Ovary (tissue), 9 donors: ENCODE data around the gene PYDC2. TPM values are rescaled to one million over a fixed set of nuclear protein-coding genes. Genes with fewer than 3 reads are reported as not detected.

Experiments used
- DNase-seq, 5 donors: peaks; one replicate each; pipeline ENCODE4 v3.0.0-alpha.2; 2019 to 2020
- H3K27ac ChIP-seq, 2 donors: fragments of 200-600 bp; one replicate each; pipeline versions ENCODE4 v1.5.1 to v1.8.0; 2019 to 2022
- H3K27me3 ChIP-seq: fragments of 200-600 bp; one replicate; pipeline ENCODE4 v1.8.0; 2022
- H3K36me3 ChIP-seq: fragments of 200-600 bp; sonication (generic); one replicate; pipeline ENCODE4 v1.5.1; 2019
- H3K4me1 ChIP-seq: one replicate; pipeline ENCODE4 v1.8.1; 2013; ENCODE audit warnings: mild to moderate bottlenecking, moderate library complexity; ENCODE audit not compliant: insufficient read depth
- H3K4me3 ChIP-seq: fragments of 200-600 bp; sonication (generic); one replicate; pipeline ENCODE4 v1.5.1; 2017
- H3K9me3 ChIP-seq, 2 donors: fragments of 200-600 bp in 1 of 2; sonication (generic) in 1 of 2; one replicate each; pipeline versions ENCODE4 v1.5.1 to v1.8.1; 2013 to 2019; ENCODE audit warnings: mild to moderate bottlenecking in 1 of 2, moderate library complexity in 1 of 2
- EP300 ChIP-seq: sonication (generic); formaldehyde crosslinking; IDR thresholded peaks from one replicate; pipeline ENCODE4 v1.6.1; 2017; ENCODE audit warnings: antibody characterized with exemption
- POLR2A ChIP-seq: fragments of 450-650 bp; IDR thresholded peaks from one replicate; pipeline ENCODE4 v1.6.1; 2017; ENCODE audit warnings: antibody characterized with exemption, mild to moderate bottlenecking, moderate library complexity
- WGBS, 3 donors: extraction: QIAGEN DNeasy Blood & Tissue Kit in 1 of 3; methylation state at CpG; one replicate each; pipeline versions ENCODE4 v1.1.5 to v1.1.7; 2013 to 2017; 5-methylcytosine and 5-hydroxymethylcytosine counted together
- intact Hi-C, 4 donors: fragments of 100-400 bp; cut with DNase I; formaldehyde crosslinking; loops; one replicate each; pipeline versions ENCODE4 v1.11.0 to v1.15.1; 2022 to 2023
- polyA plus RNA-seq, 2 donors: library from polyadenylated mRNA; stranded (reverse); fragments of 200-250 nt in 1 of 2; fragments of 350-450 nt in 1 of 2; fragmentation: Illumina TruSeq in 1 of 2; extraction: RNeasy Lipid Tissue Mini Kit (QIAGEN cat#74804) in 1 of 2; gene quantifications; one replicate each; pipeline ENCODE4 v1.2.3, GENCODE V29; 2013 to 2014
- total RNA-seq, 7 donors: library from RNA; depleted of rRNA in 2 of 7; stranded (reverse); fragments of >200 nt in 2 of 7; fragmentation: NEBNext Ultra II Directional in 3 of 7; extraction: Animal tissue kit (Norgen Biotek cat#: 25700) in 3 of 7; gene quantifications; one replicate each; pipeline versions ENCODE4 v1.1.0 to v1.2.4, GENCODE V29; 2016 to 2023
- TF ChIP-seq, protein P1 (sequence below), 3 donors: fragments of 450-650 bp in 2 of 3; fragments of 200-600 bp in 1 of 3; IDR thresholded peaks; one replicate each; pipeline versions ENCODE4 v1.5.1 to v1.8.0; 2016 to 2022; ENCODE audit warnings: antibody characterized with exemption in 3 of 3, mild to moderate bottlenecking in 1 of 3
- donor health status: DM: no; HTN: no; CAD: no; lungs with moderate emphysema.
- donor health status: DM: no; HTN: no; CAD: no.
- donor health status: Bipolar disorder and iron deficiency.
- donor health status: DM: yes; HTN: yes; CAD: no.
- donor health status: DM: no; HTN: no; CAD: no.
- donor health status: DM: yes; HTN: yes; CAD: no.

Gene PYDC2
- total and polyA plus RNA-seq, 9 donors: 1.1 TPM; not detected in 8

DNA sequence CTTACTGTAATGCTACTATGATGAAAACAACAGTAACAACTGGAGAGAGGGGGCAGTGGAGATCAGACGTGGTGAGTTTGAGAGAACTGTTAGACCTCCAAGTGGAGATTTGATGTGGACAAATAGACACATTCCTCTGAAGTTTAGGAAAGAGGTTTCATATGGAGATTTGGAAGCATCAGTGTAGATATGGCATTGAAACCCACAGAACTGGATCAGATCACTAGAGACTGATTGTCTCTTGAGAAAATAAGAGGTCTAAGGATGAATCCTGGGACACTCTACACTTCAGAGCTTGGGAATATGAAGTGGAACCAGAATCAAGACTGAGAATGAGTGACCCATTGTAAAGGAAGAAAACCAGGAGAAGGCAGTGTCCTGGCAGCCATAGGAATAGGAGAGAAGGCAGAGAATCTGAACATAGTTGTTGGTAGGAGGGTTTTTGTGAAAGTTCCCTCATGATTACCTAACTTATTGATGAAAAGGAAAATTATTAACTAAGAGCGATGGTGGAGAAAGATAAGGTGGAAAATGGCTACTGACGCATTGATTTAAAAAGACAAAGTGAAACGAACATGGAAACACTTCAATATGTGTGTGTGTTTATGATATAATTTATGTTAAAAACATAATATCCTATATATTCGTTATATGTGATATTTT, 29.7 kb upstream of the PYDC2 start:
- intact Hi-C loops: no loop called here
- Histone ChIP-seq H3K4me3 (no peak overlapping the region), H3K9me3 (no peaks in the 10 kb centered on the region), H3K4me1 (no peaks in the 10 kb centered on the region), H3K27me3 (no peaks in the 10 kb centered on the region), H3K36me3 (no peaks in the 10 kb centered on the region), H3K27ac (no peak overlapping the region)
- TF ChIP-seq EP300: no peak
- TF ChIP-seq, protein P1, sequence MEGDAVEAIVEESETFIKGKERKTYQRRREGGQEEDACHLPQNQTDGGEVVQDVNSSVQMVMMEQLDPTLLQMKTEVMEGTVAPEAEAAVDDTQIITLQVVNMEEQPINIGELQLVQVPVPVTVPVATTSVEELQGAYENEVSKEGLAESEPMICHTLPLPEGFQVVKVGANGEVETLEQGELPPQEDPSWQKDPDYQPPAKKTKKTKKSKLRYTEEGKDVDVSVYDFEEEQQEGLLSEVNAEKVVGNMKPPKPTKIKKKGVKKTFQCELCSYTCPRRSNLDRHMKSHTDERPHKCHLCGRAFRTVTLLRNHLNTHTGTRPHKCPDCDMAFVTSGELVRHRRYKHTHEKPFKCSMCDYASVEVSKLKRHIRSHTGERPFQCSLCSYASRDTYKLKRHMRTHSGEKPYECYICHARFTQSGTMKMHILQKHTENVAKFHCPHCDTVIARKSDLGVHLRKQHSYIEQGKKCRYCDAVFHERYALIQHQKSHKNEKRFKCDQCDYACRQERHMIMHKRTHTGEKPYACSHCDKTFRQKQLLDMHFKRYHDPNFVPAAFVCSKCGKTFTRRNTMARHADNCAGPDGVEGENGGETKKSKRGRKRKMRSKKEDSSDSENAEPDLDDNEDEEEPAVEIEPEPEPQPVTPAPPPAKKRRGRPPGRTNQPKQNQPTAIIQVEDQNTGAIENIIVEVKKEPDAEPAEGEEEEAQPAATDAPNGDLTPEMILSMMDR (IDR thresholded peaks at IDR 0.05): no peak
- no peak for TF ChIP-seq POLR2A
- DNase-seq: no peak
- whole genome bisulfite sequencing, 3 donors: 73 to 93% (median 87%) methylated on average over 5 of the region's 5 CpGs

DNA sequence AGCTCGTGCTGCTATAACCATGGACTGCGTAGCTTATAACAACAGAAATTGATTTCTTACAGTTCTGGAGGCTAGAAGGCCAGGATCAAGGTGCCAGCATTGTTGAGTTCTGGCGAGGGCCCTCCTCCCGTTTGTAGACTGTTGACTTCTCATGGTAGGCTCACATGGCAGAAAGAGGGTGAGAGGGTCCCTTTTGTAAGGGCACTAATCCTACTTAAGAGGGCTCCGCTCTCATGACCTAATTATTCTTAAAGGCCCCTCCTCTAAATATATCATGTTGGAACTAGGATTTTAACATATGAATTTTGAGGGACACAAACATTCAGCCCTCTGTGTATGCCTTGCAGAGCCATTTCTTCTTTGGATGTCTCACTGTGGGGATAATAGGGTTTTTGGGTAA, 28.8 kb upstream of the PYDC2 start:
- Histone ChIP-seq H3K4me3 (no peak overlapping the region), H3K36me3 (no peaks in the 10 kb centered on the region), H3K27me3 (no peaks in the 10 kb centered on the region), H3K4me1 (no peaks in the 10 kb centered on the region), H3K9me3 (no peaks in the 10 kb centered on the region), H3K27ac (no peak overlapping the region)
- DNase-seq: no peak
- TF ChIP-seq, protein P1 (IDR thresholded peaks at IDR 0.05): no peak
- no peak for TF ChIP-seq EP300
- TF ChIP-seq POLR2A: no peak
- intact Hi-C loops: no loop called here
- WGBS, 3 donors: 86 to 93% (median 91%) methylated on average over 5 of the region's 5 CpGs

DNA sequence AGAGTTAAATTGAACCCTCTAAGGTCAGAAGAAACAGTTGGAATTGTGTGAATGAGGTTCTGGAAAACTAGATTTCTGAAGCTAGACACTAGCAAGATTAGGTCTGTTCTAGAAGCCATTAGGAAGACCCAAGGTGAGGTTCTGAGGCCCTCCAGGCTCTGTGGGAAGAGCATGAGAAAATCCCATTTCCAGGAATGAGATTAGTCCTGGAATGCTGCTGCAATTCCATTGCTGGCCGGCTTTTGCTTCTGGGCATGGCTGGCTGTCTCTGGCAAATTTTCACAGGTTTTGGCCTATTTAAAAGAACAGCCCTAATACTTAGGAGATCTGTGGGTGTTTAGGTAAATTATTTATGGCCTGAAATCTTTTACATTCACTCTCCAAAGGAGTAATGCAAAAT, 26.9 kb upstream of the PYDC2 start:
- Histone ChIP-seq H3K36me3 (no peaks in the 10 kb centered on the region), H3K4me3 (no peak overlapping the region), H3K27ac (no peak overlapping the region), H3K27me3 (no peaks in the 10 kb centered on the region), H3K9me3 (no peaks in the 10 kb centered on the region), H3K4me1 (no peaks in the 10 kb centered on the region)
- intact Hi-C loops: no loop called here
- TF ChIP-seq EP300: no peak
- no peak for TF ChIP-seq POLR2A
- TF ChIP-seq, protein P1 (IDR thresholded peaks at IDR 0.05): no peak
- 59 to 81% (median 80%) methylated on average over 1 of the region's 1 CpG for WGBS, 3 donors
- DNase-seq: no peak

DNA sequence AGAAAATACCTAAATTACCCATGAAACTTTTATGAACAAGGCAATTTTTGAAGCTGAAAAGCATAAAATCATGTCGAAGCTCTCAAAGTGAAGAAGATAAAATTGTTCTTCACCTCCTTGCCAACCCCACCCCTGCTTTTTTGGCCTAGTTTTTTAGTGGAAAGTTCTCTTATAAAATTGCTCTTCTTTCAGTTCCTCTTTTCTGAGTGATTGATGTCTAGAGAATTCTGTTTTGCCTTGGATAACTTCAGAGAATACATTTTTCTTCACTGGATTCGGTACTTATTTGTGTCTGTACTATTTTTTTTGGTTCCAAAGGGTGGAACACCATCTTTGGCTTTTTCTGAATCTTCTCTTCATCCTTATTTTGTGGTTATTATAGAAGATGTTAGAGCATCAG, 25.0 kb upstream of the PYDC2 start:
- H3K27ac ChIP-seq: no peak overlapping the region
- intact Hi-C loops: no loop called here
- no peaks in the 10 kb centered on the region for H3K27me3 ChIP-seq
- 64 to 78% (median 68%) methylated on average over 2 of the region's 2 CpGs for WGBS, 3 donors
- H3K36me3 ChIP-seq: no peaks in the 10 kb centered on the region
- no peak for TF ChIP-seq EP300
- no peak for TF ChIP-seq POLR2A
- TF ChIP-seq, protein P1 (IDR thresholded peaks at IDR 0.05): no peak
- H3K4me1 ChIP-seq: no peaks in the 10 kb centered on the region
- no peaks in the 10 kb centered on the region for H3K9me3 ChIP-seq
- H3K4me3 ChIP-seq: no peak overlapping the region
- DNase-seq: no peak
